HepG2 (cell line): ENCODE data around the gene TMEM114. TPM values are rescaled to one million over a fixed set of nuclear protein-coding genes. Genes with fewer than 3 reads are reported as not detected.
A peak's percentile ranks its signal among the peaks of the same experiment; 100 is the strongest.

Experiments
- polyA plus RNA-seq, 8 experiments: library from polyadenylated mRNA; depleted of rRNA in 3 of 8; stranded (reverse) in 7 of 8; unstranded in 1 of 8; fragments of >200 nt; fragmentation: Illumina TruSeq in 4 of 8; extraction: Trizol in 4 of 8; gene quantifications; 2 replicates each; pipeline versions ENCODE4 v1.2.1 to v1.2.3, GENCODE V29; 2011 to 2016; ENCODE audit warnings: low read depth in 4 of 8, missing spikeins in 1 of 8, mixed read lengths in 1 of 8; ENCODE audit not compliant: insufficient read depth in 1 of 8
- total RNA-seq, 5 experiments: library from RNA; depleted of rRNA; stranded (reverse); fragments of >200 nt; fragmentation: Illumina TruSeq; extraction: Trizol; gene quantifications; 2 replicates each; pipeline ENCODE4 v1.2.3, GENCODE V29; 2016; ENCODE audit warnings: low read depth in 1 of 5
- TF ChIP-seq, protein P1 (sequence below), 2 experiments: fragments of 450-650 bp in 1 of 2; sonication (generic) in 1 of 2; formaldehyde crosslinking in 1 of 2; IDR thresholded peaks; 2 replicates each; pipeline versions ENCODE4 v1.6.1 to v1.8.0; 2016 to 2022; ENCODE audit warnings: antibody characterized with exemption in 1 of 2, mild to moderate bottlenecking in 1 of 2, missing genetic modification reagents in 1 of 2

TMEM114 gene
- total and polyA plus RNA-seq, 2 of the 13 experiments (the other 11 are each of a cell fraction or from before 2014, with no cell fraction given): not detected

DNA sequence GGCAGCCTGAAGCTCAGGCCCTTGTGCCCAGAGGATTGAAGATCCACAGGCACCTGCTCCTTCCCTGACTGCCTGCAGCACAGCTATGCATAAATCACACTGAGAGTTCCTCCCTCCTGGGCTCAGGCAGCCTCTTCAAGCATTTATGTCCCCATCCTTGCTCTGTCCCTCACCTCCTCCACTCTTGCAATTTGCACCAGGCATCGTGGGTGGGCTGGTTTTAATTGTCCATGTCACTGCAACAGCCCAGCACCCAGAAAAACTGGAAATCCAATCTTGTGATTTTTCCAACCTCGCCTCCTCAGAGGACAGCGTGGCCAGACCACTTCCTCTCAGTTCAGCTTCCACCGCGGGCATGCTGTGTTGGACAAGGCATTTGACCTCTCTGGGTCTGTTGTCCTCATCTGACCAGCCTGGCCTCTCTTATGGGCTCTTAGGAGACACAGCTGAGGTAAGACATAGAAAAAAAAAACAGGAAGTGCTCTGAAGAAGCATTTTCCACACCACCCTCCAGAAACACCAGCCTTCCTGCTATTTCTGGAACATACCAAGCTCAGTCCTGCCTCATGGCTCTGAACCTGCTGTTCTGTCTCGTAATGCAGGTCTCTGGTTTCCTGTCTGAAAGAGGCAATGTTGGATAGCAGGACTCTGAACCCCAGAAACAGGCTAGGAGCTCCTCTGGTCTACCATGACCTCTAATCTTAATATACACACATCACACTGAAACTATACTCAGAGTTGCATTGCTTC lies 8.3 kb downstream of the TMEM114 start (continued):
- TF ChIP-seq, protein P1, sequence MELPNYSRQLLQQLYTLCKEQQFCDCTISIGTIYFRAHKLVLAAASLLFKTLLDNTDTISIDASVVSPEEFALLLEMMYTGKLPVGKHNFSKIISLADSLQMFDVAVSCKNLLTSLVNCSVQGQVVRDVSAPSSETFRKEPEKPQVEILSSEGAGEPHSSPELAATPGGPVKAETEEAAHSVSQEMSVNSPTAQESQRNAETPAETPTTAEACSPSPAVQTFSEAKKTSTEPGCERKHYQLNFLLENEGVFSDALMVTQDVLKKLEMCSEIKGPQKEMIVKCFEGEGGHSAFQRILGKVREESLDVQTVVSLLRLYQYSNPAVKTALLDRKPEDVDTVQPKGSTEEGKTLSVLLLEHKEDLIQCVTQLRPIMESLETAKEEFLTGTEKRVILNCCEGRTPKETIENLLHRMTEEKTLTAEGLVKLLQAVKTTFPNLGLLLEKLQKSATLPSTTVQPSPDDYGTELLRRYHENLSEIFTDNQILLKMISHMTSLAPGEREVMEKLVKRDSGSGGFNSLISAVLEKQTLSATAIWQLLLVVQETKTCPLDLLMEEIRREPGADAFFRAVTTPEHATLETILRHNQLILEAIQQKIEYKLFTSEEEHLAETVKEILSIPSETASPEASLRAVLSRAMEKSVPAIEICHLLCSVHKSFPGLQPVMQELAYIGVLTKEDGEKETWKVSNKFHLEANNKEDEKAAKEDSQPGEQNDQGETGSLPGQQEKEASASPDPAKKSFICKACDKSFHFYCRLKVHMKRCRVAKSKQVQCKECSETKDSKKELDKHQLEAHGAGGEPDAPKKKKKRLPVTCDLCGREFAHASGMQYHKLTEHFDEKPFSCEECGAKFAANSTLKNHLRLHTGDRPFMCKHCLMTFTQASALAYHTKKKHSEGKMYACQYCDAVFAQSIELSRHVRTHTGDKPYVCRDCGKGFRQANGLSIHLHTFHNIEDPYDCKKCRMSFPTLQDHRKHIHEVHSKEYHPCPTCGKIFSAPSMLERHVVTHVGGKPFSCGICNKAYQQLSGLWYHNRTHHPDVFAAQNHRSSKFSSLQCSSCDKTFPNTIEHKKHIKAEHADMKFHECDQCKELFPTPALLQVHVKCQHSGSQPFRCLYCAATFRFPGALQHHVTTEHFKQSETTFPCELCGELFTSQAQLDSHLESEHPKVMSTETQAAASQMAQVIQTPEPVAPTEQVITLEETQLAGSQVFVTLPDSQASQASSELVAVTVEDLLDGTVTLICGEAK (IDR thresholded peaks at IDR 0.05): no peak
- TF ChIP-seq, protein P1 (CRISPR knock-in tag; IDR thresholded peaks at IDR 0.05): 0 out of 2 replicates have a peak, but pooled peaks have one; percentile 26
- TF ChIP-seq, all 625 proteins: peak for 7
